Endometrial microvascular endothelial cells (primary cell): ENCODE measurements around the gene RPL27A. TPM values are rescaled to one million over a fixed set of nuclear protein-coding genes. Genes with fewer than 3 reads are reported as not detected.
"Not testable (repeated sequence)": the region's sequence is repeated elsewhere in the genome, so short reads cannot be mapped to it uniquely, and the experiment has no call there.

Experiments used
- in situ Hi-C: cut with HindIII; loops from 2 replicates; pipeline ENCODE4 v1.10.0; 2017; ENCODE audit warnings: low sequenced_read_pairs, low pct_unique_long_range_greater_than_20kb; ENCODE audit errors: inconsistent ontology term
- total RNA-seq: library from RNA; depleted of rRNA; stranded (reverse); fragments of >200 nt; gene quantifications from one replicate; pipeline ENCODE4 v1.2.3, GENCODE V29; 2015; ENCODE audit errors: inconsistent ontology term

The RPL27A gene
- 842 TPM for total RNA-seq

GRCh38 chr11:8682303-8683114, at the start of gene RPL27A, which contains the start of gene TRIM66:
Gene RPL27A (plus strand): TSS chr11:8682792. CDS start chr11:8682814, 22 bp downstream.
Gene TRIM66 (minus strand): TSS chr11:8682665. CDS start chr11:8672274, 10,391 bp downstream.
- in situ Hi-C loops: no loop called here

DNA sequence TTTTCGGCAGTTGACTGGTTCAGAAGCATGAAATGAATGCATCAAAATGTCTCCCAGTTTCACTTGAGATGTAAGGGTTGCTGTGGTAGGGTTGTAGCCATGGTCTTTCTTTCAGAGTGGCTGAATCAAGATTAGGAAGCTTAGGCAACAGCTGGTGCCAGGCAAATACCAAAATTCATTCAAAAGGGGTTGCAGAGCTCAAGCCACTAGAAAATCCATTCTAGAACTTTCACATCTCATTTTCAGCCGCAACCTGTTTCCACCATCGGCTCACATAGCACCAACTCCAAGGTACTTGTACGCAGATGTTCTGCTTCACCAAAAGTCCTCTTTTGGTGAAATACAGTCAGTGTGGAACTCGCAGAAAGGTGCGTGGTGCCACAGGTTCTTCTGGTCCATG, 48.1 kb upstream of the RPL27A start:
- in situ Hi-C loops: no loop called here

DNA sequence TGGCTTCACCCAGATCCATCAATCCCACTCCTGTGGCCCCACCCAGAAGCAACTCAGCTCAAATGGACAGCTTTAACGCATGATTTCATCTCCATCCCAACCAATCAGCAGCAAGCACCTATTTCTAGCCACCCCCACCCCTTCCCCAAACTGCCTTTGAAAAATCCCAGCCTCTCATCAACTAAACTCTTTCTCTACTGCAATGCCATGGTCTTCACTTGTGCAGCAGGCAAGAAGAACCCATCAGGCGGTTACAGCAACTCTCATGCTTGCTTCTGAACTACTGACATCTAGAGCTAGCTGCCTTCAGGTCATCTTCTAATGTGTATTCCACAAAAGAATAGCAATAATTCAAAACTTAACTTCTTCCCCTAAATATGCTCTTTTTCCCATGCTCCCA, 46.5 kb upstream of the RPL27A start:
- in situ Hi-C loops: no loop called here

GRCh38 chr11:8638300-8638699, 44.3 kb upstream of the RPL27A start:
- in situ Hi-C loops: no loop called here

DNA sequence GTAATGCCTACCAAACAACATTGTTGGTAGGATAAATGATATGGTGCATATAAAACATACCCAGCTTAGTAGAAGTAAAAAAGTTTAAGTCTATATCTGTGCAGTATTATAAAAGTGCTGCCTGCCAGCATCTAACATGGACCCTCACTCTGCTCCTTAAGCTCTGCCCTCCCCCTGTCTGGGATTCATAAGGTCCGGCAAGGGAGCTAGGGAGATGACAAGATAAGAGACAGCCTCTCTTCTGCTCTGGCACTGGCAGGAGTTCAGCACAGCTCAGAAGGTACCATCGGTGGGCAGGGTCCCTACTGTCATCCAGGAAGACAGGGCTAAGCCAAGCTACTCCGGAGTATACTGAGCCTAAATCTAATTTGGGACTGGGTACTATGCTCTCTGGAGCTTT, 42.9 kb upstream of the RPL27A start:
- in situ Hi-C loops: no loop called here

- in situ Hi-C loops: no loop called here
Observed at GRCh38 chr11:8640267-8640906, 42.2 kb upstream of the RPL27A start.

- in situ Hi-C loops: no loop called here
Observed at GRCh38 chr11:8641332-8641731, 41.3 kb upstream of the RPL27A start.

DNA sequence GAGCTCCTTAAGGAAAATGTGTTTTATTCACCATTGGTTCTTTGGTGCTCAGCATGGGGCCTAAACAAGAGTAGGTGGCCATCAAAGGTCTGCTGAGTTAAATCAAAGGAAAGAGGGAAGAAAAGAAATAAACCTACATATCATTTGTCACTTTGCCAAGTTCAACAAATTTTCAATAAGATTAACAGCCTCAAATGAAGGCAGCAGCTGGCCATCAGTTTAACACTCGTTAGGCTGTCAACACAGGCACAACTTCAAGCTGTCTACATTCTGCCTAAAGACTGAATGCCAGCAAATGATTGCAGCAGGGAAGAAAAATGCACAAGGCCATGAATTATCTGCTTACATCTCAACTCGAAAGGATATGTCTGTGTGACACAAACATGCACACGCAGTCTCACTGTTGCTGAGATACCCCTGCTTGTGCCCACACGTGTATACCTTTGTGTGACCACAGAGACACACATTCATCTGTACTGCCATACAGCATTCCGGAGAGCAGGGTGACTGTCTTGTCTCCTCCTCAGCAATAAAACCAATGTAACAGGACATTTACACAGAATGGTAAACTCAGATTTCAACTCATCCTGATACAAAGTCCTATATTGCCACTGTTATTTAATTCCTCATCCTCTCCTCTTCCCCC, 40.3 kb upstream of the RPL27A start:
- in situ Hi-C loops: no loop called here

- in situ Hi-C loops: no loop called here
Observed at GRCh38 chr11:8646873-8647272, 35.7 kb upstream of the RPL27A start.

GRCh38 chr11:8649361-8649760, 33.2 kb upstream of the RPL27A start:
- in situ Hi-C loops: no loop called here

DNA sequence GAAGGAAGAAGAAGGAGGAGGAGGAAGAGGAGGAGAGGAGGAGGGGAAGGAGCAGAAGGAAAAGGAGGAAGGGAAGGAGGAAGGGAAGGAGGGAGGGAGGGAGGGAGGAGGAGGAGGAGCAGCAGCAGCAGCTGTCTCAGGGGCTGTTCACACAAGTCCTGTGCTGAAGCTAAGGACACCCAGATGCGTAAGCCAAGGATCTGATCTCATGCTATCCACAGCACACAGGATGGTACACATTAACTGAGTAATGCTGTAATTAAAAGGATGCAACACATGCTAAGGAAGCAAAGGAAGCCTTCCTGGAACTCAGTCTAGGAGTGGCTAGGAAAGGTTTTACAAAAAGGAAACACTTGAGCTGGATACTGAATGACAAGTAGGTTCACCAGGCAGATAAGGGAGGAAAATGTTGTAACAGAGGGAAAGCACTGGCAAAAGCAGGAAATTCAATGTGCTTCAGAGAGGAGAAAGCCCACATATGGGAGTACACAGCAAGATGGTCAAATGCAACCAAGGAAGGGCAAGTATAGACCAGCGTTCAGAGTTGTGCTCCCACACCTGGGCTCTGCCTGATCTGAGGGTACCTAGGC, 32.1 kb upstream of the RPL27A start:
- in situ Hi-C loops: no loop called here

- in situ Hi-C loops: no loop called here
Observed at GRCh38 chr11:8652140-8652539, 30.5 kb upstream of the RPL27A start.

DNA sequence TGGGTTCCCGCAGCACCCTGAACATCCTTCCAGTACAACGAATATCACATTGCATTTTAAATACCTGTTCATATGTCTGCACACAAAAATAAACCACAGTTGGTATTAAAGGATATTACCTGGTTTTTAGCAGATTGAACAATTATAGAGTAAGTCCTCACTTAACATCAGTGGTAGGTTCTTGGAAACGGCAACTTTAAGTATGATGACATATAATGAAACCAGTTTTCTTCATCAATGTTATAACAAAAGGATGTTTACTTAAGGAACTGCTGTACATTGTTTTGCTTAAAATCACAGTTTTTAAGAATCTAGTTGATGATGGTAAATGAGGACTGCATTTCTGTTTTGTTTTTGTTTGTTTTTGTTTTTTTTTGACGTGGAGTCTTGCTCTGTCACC, 28.1 kb upstream of the RPL27A start:
- in situ Hi-C loops: no loop called here

DNA sequence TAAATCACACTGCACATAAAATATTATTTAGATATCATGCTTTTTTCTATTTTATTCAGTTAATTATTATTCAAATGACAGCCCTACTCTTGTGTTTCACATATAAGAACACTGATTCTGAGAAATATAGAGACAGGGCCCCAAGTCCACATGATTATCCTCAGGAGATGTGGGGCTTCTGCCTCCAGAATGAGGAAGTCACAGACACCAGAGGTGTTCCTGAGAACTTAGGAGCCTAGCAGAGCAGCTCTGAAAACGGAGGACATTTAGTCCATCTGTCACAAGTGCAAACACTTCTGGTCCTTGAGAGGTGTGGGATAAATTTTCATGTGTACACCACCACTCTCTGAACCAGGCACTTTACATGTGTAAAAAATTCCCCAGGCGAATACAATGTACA, 26.3 kb upstream of the RPL27A start:
- in situ Hi-C loops: no loop called here

- in situ Hi-C loops: no loop called here
Observed at GRCh38 chr11:8658321-8659057, 24.1 kb upstream of the RPL27A start.

DNA sequence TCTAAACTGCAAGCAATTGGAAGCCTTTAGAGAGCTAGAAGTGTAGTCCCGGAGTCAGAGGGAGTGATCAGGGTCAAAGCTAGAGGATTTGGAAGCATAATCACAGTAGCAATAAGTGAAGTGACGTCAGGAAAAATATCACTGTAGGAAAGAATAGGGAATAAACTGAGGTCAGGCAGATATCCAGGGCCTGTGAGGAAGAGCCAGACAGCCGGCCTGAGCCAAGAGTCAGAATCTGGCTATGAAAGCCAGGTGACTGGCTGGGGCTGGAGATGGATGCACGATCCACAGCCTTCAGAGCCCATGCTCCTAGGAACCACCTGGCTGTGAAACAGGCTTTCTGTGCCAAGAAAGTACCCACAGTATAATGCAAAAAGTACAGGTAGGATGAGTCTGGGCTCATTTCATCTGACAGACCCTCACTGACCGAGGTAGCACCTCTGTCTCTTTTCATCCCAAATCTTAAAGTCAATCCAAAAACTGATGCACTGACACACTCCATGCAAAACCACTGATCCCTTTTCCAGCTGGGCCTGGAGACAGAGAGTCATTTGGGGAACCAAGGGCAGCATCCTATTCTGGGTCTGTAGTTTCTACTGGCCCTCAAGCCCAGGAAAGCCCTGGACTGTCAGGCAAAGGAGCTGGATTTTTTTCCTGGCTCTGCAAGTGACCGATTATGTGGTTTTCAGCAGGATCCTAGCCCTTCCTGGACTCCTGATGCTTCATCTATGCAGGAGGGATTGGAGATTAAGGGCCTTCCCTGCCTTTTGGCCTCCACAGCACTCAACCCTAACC, 21.4 kb upstream of the RPL27A start:
- in situ Hi-C loops: no loop called here

DNA sequence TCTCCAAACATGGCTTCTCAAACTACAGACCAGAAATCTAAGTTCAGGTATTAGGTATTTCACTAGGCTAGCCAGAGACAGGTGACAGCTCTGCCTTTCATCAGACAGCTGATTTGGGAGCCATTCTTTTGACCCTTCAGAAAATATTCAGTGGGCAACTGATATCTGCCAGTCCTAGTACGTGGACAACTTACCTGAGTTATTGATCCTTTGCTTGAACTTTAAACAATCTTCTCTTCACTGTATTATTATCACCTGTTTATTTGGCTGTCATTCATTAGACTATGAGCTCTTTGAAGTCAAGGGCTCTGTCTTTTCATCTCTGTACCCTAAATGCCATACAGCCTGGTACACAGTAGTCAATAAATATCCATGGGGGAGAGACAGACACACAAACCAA, 17.4 kb upstream of the RPL27A start:
- in situ Hi-C loops: no loop called here

- in situ Hi-C loops: not testable (repeated sequence)
Observed at GRCh38 chr11:8670081-8670480, 12.5 kb upstream of the RPL27A start.
